ENCODE measurements around the gene DACT2. TPM values are rescaled to one million over a fixed set of nuclear protein-coding genes. Genes with fewer than 3 reads are reported as not detected.

Gene DACT2
- total RNA-seq, 1 experiment from 2014 or later = not detected

GRCh38 chr6:168368936-168369335 is 49.4 kb upstream of the DACT2 start:
- no peaks in the 10 kb centered on the region for H3K9me2 ChIP-seq (ENCODE audit: insufficient read depth)
- RAD21 ChIA-PET (ENCODE audit: low non-redundant PET in 1 of 2, low total read pairs in 2 of 2, uncharacterized antibody in 2 of 2, unreplicated experiment in 2 of 2) = no interaction called here
- H3K27ac ChIP-seq (ENCODE audit: low read depth, low read length) = no peak overlapping the region
- H3K27me3 ChIP-seq (ENCODE audit: insufficient read depth, low read length) = no peaks in the 10 kb centered on the region
- BruUV-seq (replicated peaks) = no TSS peak
- H3K36me3 ChIP-seq (ENCODE audit: control insufficient read depth in 1 of 2, insufficient read depth in 2 of 2, low read length in 2 of 2) = no peaks in the 10 kb centered on the region
- intact Hi-C loops (cut with micrococcal nuclease) = no loop called here
- H3K4me2 ChIP-seq (ENCODE audit: low read length) = no peak overlapping the region
- TF ChIP-seq ZNF274 (IDR thresholded peaks at IDR 0.05; ENCODE audit: low read depth, low read length) = no peak
- TF ChIP-seq SRF (IDR thresholded peaks at IDR 0.05; ENCODE audit: low read depth) = no peak
- TF ChIP-seq SIN3A (IDR thresholded peaks at IDR 0.05; ENCODE audit: low read depth) = no peak
- TF ChIP-seq RAD21 (IDR thresholded peaks at IDR 0.05; ENCODE audit: low read depth) = no peak
- H3K9ac ChIP-seq (ENCODE audit: low read length) = no peak overlapping the region
- DNase-seq (ENCODE audit: low read depth, low spot score) (no peak), ATAC-seq (no peak)
- H3K4me1 ChIP-seq (ENCODE audit: control insufficient read depth in 1 of 2, insufficient read depth in 2 of 2, low read length in 2 of 2) = peaks cover 0 to 4% of the 10 kb centered on the region in 2 experiments; a peak in 1 of 4 replicates
- H2AFZ ChIP-seq (ENCODE audit: low read depth, low read length, poor library complexity, severe bottlenecking) = no peak overlapping the region
- CTCF ChIA-PET = no interaction called here
- H3K79me2 ChIP-seq (ENCODE audit: insufficient read depth, low read length) = no peaks in the 10 kb centered on the region
- no peaks in the 10 kb centered on the region for H3K9me3 ChIP-seq (ENCODE audit: control insufficient read depth in 1 of 2, insufficient read depth in 1 of 2, low read depth in 1 of 2, low read length in 2 of 2)
- no peaks in the 10 kb centered on the region for H4K20me1 ChIP-seq (ENCODE audit: insufficient read depth)
- POLR2A ChIA-PET = no interaction called here
- H3K4me3 ChIP-seq (replicated peaks in 1 of 2; ENCODE audit: low read depth in 1 of 2, low read length in 2 of 2) = no peak overlapping the region

GRCh38 chr6:168368066-168368820 is 48.7 kb upstream of the DACT2 start:
- no peak for DNase-seq (ENCODE audit: low read depth, low spot score)
- H2AFZ ChIP-seq (ENCODE audit: low read depth, low read length, poor library complexity, severe bottlenecking) = no peak overlapping the region
- ATAC-seq = no peak
- H3K4me1 ChIP-seq (ENCODE audit: control insufficient read depth in 1 of 2, insufficient read depth in 2 of 2, low read length in 2 of 2) = peaks cover 0 to 4% of the 10 kb centered on the region in 2 experiments; a peak in 1 of 4 replicates
- no peak overlapping the region for H3K4me2 ChIP-seq (ENCODE audit: low read length)
- H3K79me2 ChIP-seq (ENCODE audit: insufficient read depth, low read length) = no peaks in the 10 kb centered on the region
- CTCF ChIA-PET = no interaction called here
- H3K36me3 ChIP-seq (ENCODE audit: control insufficient read depth in 1 of 2, insufficient read depth in 2 of 2, low read length in 2 of 2) = no peaks in the 10 kb centered on the region
- no peaks in the 10 kb centered on the region for H3K9me2 ChIP-seq (ENCODE audit: insufficient read depth)
- no peak overlapping the region for H3K27ac ChIP-seq (ENCODE audit: low read depth, low read length)
- H4K20me1 ChIP-seq (ENCODE audit: insufficient read depth) = no peaks in the 10 kb centered on the region
- POLR2A ChIA-PET = no interaction called here
- H3K9me3 ChIP-seq (ENCODE audit: control insufficient read depth in 1 of 2, insufficient read depth in 1 of 2, low read depth in 1 of 2, low read length in 2 of 2) = no peaks in the 10 kb centered on the region
- intact Hi-C loops (cut with micrococcal nuclease) = no loop called here
- H3K9ac ChIP-seq (ENCODE audit: low read length) = no peak overlapping the region
- TF ChIP-seq EZH2phosphoT487 (IDR thresholded peaks at IDR 0.05; ENCODE audit: borderline replicate concordance) (no peak), ATF3 (IDR thresholded peaks at IDR 0.05) (no peak), POLR2A (IDR thresholded peaks at IDR 0.05; ENCODE audit: borderline replicate concordance, extremely low read depth, insufficient read depth, insufficient read length) (no peak), ZFX (IDR thresholded peaks at IDR 0.05) (no peak), JUND (IDR thresholded peaks at IDR 0.05) (no peak), POLR2AphosphoS5 (IDR thresholded peaks at IDR 0.05; ENCODE audit: low read depth, low read length) (no peak), RAD21 (IDR thresholded peaks at IDR 0.05; ENCODE audit: low read depth) (no peak), YY1 (IDR thresholded peaks at IDR 0.05; ENCODE audit: extremely low read depth, insufficient replicate concordance, low read depth, low read length) (no peak), CTCF (IDR thresholded peaks at IDR 0.05 in 2 of 3, conservative IDR thresholded peaks at IDR 0.05 in 1 of 3; ENCODE audit: borderline replicate concordance in 1 of 3, insufficient read depth in 1 of 3, low read depth in 2 of 3, low read length in 2 of 3) (no peak), CEBPB (IDR thresholded peaks at IDR 0.05; ENCODE audit: low read depth) (no peak)
- H3K4me3 ChIP-seq (replicated peaks in 1 of 2; ENCODE audit: low read depth in 1 of 2, low read length in 2 of 2) = no peak overlapping the region
- BruUV-seq (replicated peaks) = no TSS peak
- RAD21 ChIA-PET (ENCODE audit: low non-redundant PET in 1 of 2, low total read pairs in 2 of 2, uncharacterized antibody in 2 of 2, unreplicated experiment in 2 of 2) = no interaction called here
- H3K27me3 ChIP-seq (ENCODE audit: insufficient read depth, low read length) = no peaks in the 10 kb centered on the region

Data from HCT116 (cell line).